HG03342 (cell line): Measurements from ENCODE around the gene ACHE.
"Not testable (repeated sequence)": the region's sequence is repeated elsewhere in the genome, so short reads cannot be mapped to it uniquely, and the experiment has no call there.

ENCODE experiments used
- ATAC-seq: cut with Tn5 transposase; IDR thresholded peaks from one replicate; pipeline ENCODE4 v1.9.1; 2021; ENCODE audit warnings: mild to moderate bottlenecking, moderate library complexity; ENCODE audit not compliant: unreplicated experiment

Gene ACHE

GRCh38 chr7:100864263-100864845 lies 31.3 kb downstream of the ACHE start:
- no peak for ATAC-seq

- no peak for ATAC-seq
Observed at GRCh38 chr7:100863406-100863950, 32.2 kb downstream of the ACHE start.

- ATAC-seq = no peak
Observed at GRCh38 chr7:100861616-100861985, 34.1 kb downstream of the ACHE start.

- no peak for ATAC-seq
Observed at GRCh38 chr7:100860702-100861615, 34.7 kb downstream of the ACHE start.

GRCh38 chr7:100859856-100860255 lies 35.8 kb downstream of the ACHE start:
- no peak for ATAC-seq

DNA sequence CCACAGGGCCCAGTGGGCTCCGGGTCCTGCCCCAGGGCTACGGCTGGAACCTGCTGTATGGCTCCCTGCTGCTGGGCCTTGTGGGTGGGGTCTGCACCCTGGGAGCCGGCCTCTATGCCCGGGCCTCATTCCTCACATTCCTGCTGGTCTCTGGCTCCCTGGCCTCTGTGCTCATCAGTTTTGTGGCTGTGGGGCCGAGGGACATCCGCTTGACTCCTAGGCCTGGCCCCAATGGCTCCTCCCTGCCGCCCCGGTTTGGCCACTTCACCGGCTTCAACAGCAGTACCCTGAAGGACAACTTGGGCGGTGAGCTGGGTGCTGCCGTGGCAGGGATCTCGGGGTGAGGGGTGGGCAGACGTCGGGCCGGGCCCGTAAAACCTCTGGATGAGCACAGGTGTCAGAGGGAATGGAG lies 38.8 kb downstream of the ACHE start:
- ATAC-seq = no peak

GRCh38 chr7:100855515-100855914 lies 40.2 kb downstream of the ACHE start:
- no peak for ATAC-seq

GRCh38 chr7:100854899-100855298 lies 40.8 kb downstream of the ACHE start:
- ATAC-seq = not testable (repeated sequence)

- no peak for ATAC-seq
Observed at GRCh38 chr7:100854146-100854895, 41.4 kb downstream of the ACHE start.

GRCh38 chr7:100852048-100852872 lies 43.4 kb downstream of the ACHE start, which contains the start of gene SLC12A9:
Gene SLC12A9 (plus strand): TSS chr7:100852713. CDS start chr7:100854198, 1,485 bp downstream.
- peak; percentile 84 for ATAC-seq

DNA sequence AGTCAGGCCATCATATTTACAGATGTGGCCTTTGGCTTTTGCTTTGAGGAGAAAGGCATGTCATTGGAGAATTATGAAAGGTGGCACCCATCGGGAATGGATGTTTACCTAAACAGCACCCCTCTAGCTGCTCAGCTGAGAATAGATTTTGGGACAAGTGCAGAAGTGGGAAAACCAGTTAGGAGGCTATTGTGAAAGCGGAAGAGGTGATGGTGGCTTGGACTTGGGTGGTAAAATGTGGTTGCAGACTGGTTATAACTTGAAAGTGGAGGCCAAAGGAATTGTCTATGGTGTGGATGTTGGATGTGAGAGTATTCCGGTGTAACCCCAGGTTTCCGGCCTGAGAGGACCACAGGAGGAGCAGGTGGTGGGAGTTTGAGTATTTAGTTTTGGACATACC lies 48.3 kb downstream of the ACHE start:
- ATAC-seq = no peak

- ATAC-seq = no peak
Observed at GRCh38 chr7:100840470-100841100, 55.1 kb downstream of the ACHE start.
